Astrocyte (in vitro differentiated cells and primary cell): ENCODE measurements around the gene CACNA2D4.

ENCODE experiments used
- CTCF ChIP-seq: IDR thresholded peaks from 2 replicates; pipeline ENCODE4 v1.5.1; 2011; ENCODE audit warnings: low read depth, mild to moderate bottlenecking, inconsistent platforms, low read length, moderate library complexity; ENCODE audit not compliant: insufficient read depth
- EZH2 ChIP-seq: IDR thresholded peaks from 2 replicates; pipeline ENCODE4 v1.6.1; 2012; ENCODE audit warnings: mild to moderate bottlenecking, low read length, inconsistent platforms; ENCODE audit not compliant: insufficient read depth

GRCh38 chr12:1876086-1876485 is 42.4 kb downstream of the CACNA2D4 start:
- TF ChIP-seq CTCF (no peak), EZH2 (no peak)
